AG09309 (cell line): ENCODE results near the gene TAF3.

Source experiments
- DNase-seq: peaks from one replicate; pipeline ENCODE4 v3.0.0-alpha.2; 2010; ENCODE audit warnings: low read depth
- H3K4me3 ChIP-seq: 2 replicates; pipeline ENCODE4 v1.5.1; 2011; ENCODE audit warnings: mild to moderate bottlenecking, low read depth, low read length, moderate library complexity; ENCODE audit not compliant: control insufficient read depth
- TF ChIP-seq, protein P1 (sequence below): IDR thresholded peaks from 2 replicates; pipeline ENCODE4 v1.5.1; 2011; ENCODE audit warnings: mild to moderate bottlenecking, low read depth, low read length, inconsistent platforms; ENCODE audit not compliant: insufficient read depth, control insufficient read depth; ENCODE audit errors: missing control alignments

The TAF3 gene

DNA sequence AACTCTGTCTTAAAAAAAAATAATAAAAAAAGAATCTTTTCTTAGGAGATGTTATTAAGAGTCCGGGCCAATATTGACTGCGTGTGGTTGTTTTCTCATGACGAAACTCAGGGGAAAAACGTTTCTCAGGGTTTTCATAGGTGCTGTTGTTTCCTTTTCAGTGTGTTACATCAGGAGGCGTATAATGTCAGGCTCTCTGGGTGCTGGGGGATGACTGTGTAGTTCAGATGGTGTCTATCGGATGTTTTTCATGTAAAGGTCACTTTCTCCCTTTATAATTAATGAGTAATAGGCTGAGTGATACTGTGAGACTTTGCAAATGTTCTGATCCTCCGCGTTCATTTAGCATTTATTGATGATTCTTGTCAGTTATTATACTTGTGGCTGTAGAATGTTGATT is 84.1 kb downstream of the TAF3 start:
- TF ChIP-seq, protein P1, sequence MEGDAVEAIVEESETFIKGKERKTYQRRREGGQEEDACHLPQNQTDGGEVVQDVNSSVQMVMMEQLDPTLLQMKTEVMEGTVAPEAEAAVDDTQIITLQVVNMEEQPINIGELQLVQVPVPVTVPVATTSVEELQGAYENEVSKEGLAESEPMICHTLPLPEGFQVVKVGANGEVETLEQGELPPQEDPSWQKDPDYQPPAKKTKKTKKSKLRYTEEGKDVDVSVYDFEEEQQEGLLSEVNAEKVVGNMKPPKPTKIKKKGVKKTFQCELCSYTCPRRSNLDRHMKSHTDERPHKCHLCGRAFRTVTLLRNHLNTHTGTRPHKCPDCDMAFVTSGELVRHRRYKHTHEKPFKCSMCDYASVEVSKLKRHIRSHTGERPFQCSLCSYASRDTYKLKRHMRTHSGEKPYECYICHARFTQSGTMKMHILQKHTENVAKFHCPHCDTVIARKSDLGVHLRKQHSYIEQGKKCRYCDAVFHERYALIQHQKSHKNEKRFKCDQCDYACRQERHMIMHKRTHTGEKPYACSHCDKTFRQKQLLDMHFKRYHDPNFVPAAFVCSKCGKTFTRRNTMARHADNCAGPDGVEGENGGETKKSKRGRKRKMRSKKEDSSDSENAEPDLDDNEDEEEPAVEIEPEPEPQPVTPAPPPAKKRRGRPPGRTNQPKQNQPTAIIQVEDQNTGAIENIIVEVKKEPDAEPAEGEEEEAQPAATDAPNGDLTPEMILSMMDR, result no peak
- no peak for DNase-seq
- H3K4me3 ChIP-seq, result no peak overlapping the region

DNA sequence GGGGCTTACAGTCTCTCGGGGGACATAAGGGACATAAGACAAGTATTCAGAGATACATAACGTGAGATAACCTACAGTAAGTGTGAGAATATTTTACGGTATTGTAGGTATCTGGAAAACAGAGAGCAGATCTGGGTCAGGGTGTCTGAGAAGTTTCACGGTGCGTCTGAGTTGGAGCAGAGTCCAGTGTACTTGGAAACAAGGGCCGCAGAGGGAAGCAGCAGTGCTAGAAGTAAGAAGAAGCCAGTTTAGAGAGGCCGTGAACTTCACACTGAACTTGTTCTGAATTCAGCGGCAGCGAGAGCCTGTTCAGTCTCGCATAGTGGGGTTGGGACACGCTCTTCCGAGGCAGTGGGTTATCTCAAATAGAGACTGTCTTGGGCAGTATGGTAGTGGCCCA is 85.5 kb downstream of the TAF3 start:
- no peak for DNase-seq
- TF ChIP-seq, protein P1, result no peak
- H3K4me3 ChIP-seq, result no peak overlapping the region

DNA sequence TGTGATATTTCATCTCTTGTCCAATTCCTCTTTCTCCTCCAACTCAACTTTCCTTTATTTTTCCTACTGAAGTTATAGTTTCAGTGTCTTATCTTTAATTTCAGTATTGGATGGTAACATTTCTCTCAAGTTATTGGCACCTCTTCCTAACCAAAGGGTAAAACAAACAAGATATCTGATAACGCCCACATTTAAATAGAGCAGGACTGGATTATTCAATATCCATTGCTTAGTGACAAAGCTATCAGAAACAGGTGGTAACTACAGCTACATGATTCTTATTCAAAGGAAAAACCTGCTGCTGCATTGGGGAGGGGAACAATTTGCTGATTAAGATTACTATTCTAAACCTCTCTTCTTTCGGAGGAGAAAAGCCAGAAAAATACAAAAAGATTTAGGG is 87.8 kb downstream of the TAF3 start:
- no peak overlapping the region for H3K4me3 ChIP-seq
- DNase-seq, result no peak
- TF ChIP-seq, protein P1, result no peak

DNA sequence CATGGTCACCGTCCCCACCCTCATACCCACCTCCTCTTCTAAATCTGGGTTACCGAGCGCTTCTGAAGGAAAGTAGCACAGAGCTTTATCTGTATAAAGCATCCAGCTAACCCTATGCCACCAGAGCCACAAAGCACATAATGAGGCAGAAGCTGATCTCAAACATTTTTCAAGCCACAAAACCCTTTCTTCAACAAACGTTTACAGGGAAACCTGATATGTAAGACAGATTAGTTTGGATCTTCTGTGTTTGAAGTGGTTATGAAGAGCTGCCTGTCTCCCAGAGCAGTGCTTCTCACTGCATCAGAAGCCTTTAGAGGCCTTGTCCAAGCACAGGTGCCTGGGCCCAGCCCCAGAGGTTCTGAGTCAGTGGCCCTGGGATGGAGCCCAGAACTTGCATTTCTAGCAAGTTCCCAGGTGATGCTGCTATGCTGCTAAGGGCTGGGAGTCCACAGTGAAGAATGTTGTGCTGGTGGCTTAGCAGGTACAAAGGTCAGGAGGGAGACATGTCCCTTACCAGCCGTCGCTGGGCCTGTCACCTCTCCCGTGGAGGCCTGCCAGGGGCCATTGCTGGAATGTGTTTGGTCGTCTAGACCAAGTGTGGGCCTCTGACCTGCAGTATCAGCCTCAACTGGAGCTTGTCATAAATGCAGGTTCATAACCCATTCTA is 90.4 kb downstream of the TAF3 start:
- TF ChIP-seq, protein P1, result no peak
- DNase-seq, result no peak
- H3K4me3 ChIP-seq, result no peak overlapping the region

DNA sequence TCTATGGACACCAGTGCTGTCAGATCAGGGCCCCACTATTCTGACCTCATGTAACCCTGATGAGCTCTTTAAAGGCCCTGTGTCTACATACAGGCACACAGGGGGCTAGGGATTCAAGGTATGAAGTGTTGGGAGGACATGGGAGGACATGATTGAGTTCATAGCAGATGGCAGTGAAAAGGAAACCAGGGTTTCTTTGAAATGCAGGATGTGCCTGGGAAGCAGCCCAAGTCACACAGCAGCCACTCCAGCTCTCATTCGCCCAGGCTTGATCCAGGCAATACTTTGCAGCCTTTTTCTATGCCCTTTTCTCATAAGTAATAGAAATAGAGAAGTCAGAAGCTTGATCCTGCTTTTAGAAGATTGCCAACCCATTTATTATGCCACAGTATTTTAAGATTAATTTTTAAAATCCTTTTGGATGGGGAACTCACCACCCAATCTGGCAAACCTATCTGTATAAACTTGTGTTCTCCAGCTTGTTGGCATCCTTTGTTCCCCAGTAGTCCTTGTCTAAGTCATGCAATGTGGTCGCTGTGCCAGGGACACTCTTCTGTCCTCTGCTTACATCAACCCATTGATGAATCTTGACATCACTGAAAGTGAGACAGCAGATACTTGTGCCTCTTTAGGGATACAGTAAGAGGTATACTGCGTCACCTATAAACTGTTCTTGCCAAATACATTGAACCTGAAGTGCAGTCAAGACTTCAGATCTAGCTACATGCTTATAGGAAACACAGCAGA is 95.0 kb downstream of the TAF3 start:
- TF ChIP-seq, protein P1, result no peak
- DNase-seq, result no peak
- H3K4me3 ChIP-seq, result no peak overlapping the region

DNA sequence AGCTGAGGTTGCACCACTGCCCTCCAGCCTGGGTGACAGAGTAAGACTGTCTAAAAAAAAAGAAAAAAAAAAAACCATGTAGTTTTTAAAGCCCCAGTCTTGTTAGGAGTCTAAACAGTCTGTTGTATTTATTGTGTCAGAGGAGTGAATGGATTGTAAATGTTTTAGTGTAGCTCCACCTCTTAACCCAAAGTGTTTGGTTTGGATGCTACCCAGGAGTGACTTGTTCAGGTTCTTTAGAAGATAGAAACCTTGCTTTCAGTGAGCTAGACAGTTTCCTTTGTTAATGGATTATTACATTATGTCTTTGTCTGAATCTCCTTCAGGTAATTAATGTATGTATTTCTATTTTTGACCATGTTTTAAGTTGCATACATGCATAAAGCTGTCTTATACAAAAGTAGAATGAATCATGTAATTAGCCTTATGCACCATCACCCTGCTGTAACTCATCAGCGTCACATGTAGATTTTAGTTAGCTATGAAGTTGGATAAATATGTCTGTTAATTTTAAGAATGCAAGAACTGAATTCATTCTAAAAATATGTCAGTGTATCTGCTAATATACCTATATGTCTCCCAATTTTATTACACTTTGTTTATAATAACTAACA is 97.7 kb downstream of the TAF3 start:
- peak; percentile 8 for DNase-seq
- H3K4me3 ChIP-seq, result no peak overlapping the region
- TF ChIP-seq, protein P1, result no peak
